HCT116 (cell line): Measurements from ENCODE around the gene AKT3. TPM values are rescaled to one million over a fixed set of nuclear protein-coding genes. Genes with fewer than 3 reads are reported as not detected.

ENCODE experiments used
- ATAC-seq: fragments of 200-7000 bp; cut with Tn5 transposase; 2 replicates; pipeline ENCODE4 v1.9.1; 2020; ENCODE audit warnings: mild to moderate bottlenecking, moderate library complexity
- BruUV-seq: library from RNA; stranded (reverse); fragments of 400-500 nt; replicated peaks from 2 replicates; lab custom pipeline; 2021; lab: Mats Ljungman, UMichigan
- CTCF ChIA-PET: fragments of 300-600 bp; sonication (Branson Sonifier 250); formaldehyde crosslinking; loops from one replicate; lab custom pipeline; 2021; ENCODE audit warnings: antibody characterized with exemption; lab: Charles Lee
- POLR2A ChIA-PET: fragments of 300-600, 350-600 bp; sonication (Branson Sonifier 250); formaldehyde crosslinking; loops from one replicate; lab custom pipeline; 2021; ENCODE audit warnings: antibody characterized with exemption; lab: Charles Lee
- RAD21 ChIA-PET, 2 experiments: fragments of 300-600 bp; sonication (Branson Sonifier 250); formaldehyde crosslinking; loops; one replicate each; lab custom pipeline; 2023; ENCODE audit warnings: low total read pairs in 2 of 2; ENCODE audit not compliant: uncharacterized antibody in 2 of 2, unreplicated experiment in 2 of 2, low non-redundant PET in 1 of 2; lab: Charles Lee
- DNase-seq: peaks from one replicate; pipeline ENCODE4 v3.0.0-alpha.2; 2010; ENCODE audit warnings: low read depth, low spot score
- H2AFZ ChIP-seq: fragments of 200-600 bp; shearing (Covaris generic), sonication (generic); 2 replicates; pipeline ENCODE4 v1.6.1; 2017; ENCODE audit warnings: low read depth, mixed run types, mixed read lengths, antibody characterized with exemption, low read length; ENCODE audit not compliant: poor library complexity, severe bottlenecking
- H3K27ac ChIP-seq: 2 replicates; pipeline ENCODE4 v1.5.1; 2012; ENCODE audit warnings: low read depth, low read length
- H3K27me3 ChIP-seq: fragments of 200-600 bp; sonication (generic); 2 replicates; pipeline ENCODE4 v1.6.1; 2016; ENCODE audit warnings: mixed run types, low read length, mixed read lengths; ENCODE audit not compliant: insufficient read depth
- H3K36me3 ChIP-seq, 2 experiments: fragments of 200-500 bp in 1 of 2; fragments of 200-600 bp in 1 of 2; sonication (Bioruptor generic) in 1 of 2; sonication (generic) in 1 of 2; 2 replicates each; pipeline versions ENCODE4 v1.5.1 to v1.6.1; 2014 to 2016; ENCODE audit warnings: low read length in 2 of 2, inconsistent platforms in 1 of 2, mixed read lengths in 1 of 2, mixed run types in 1 of 2; ENCODE audit not compliant: insufficient read depth in 2 of 2, control insufficient read depth in 1 of 2
- H3K4me1 ChIP-seq, 2 experiments: fragments of 200-600 bp in 1 of 2; sonication (generic) in 1 of 2; 2 replicates each; pipeline versions ENCODE4 v1.5.1 to v1.6.1; 2012 to 2017; ENCODE audit warnings: low read length in 2 of 2, inconsistent platforms in 1 of 2, mild to moderate bottlenecking in 1 of 2, mixed read lengths in 1 of 2, mixed run types in 1 of 2, moderate library complexity in 1 of 2; ENCODE audit not compliant: insufficient read depth in 2 of 2, control insufficient read depth in 1 of 2
- H3K4me2 ChIP-seq: fragments of 200-600 bp; sonication (generic); 2 replicates; pipeline ENCODE4 v1.6.1; 2017; ENCODE audit warnings: mixed run types, low read length, mixed read lengths
- H3K4me3 ChIP-seq, 2 experiments: fragments of 200-600 bp in 1 of 2; sonication (generic) in 1 of 2; replicated peaks in 1 of 2; 2 replicates each; pipeline ENCODE4 v1.5.1; 2011 to 2016; ENCODE audit warnings: low read length in 2 of 2, control low read depth in 1 of 2, low read depth in 1 of 2, mild to moderate bottlenecking in 1 of 2, mixed read lengths in 1 of 2, mixed run types in 1 of 2
- H3K79me2 ChIP-seq: fragments of 200-600 bp; sonication (generic); 2 replicates; pipeline ENCODE4 v1.6.1; 2017; ENCODE audit warnings: mild to moderate bottlenecking, mixed run types, low read length, moderate library complexity, mixed read lengths; ENCODE audit not compliant: insufficient read depth
- H3K9ac ChIP-seq: fragments of 200-600 bp; sonication (generic); 2 replicates; pipeline ENCODE4 v1.6.1; 2016; ENCODE audit warnings: low read length, mixed read lengths
- H3K9me2 ChIP-seq: fragments of 200-600 bp; sonication (generic), shearing (Covaris generic); 2 replicates; pipeline ENCODE4 v1.6.1; 2017; ENCODE audit warnings: mixed run types, mild to moderate bottlenecking, moderate library complexity; ENCODE audit not compliant: insufficient read depth
- H3K9me3 ChIP-seq, 2 experiments: fragments of 200-500 bp in 1 of 2; fragments of 200-600 bp in 1 of 2; sonication (Bioruptor generic) in 1 of 2; sonication (generic) in 1 of 2; 2 replicates each; pipeline ENCODE4 v1.6.1; 2014 to 2017; ENCODE audit warnings: low read length in 2 of 2, mixed read lengths in 2 of 2, inconsistent platforms in 1 of 2, low read depth in 1 of 2, mild to moderate bottlenecking in 1 of 2, mixed run types in 1 of 2, moderate library complexity in 1 of 2; ENCODE audit not compliant: control insufficient read depth in 1 of 2, insufficient read depth in 1 of 2
- H4K20me1 ChIP-seq: fragments of 200-600 bp; sonication (generic), shearing (Covaris generic); 2 replicates; pipeline ENCODE4 v1.6.1; 2017; ENCODE audit warnings: mixed run types, mild to moderate bottlenecking, moderate library complexity; ENCODE audit not compliant: insufficient read depth
- CBX3 ChIP-seq: IDR thresholded peaks from 2 replicates; pipeline ENCODE4 v1.6.1; 2012; ENCODE audit warnings: low read depth
- ELF1 ChIP-seq: IDR thresholded peaks from 2 replicates; pipeline ENCODE4 v1.6.1; 2012; ENCODE audit warnings: low read depth, borderline replicate concordance
- EZH2phosphoT487 ChIP-seq: fragments of 200-600 bp; IDR thresholded peaks from 2 replicates; pipeline ENCODE4 v1.6.1; 2018; ENCODE audit warnings: antibody characterized with exemption, borderline replicate concordance
- POLR2A ChIP-seq: IDR thresholded peaks from 2 replicates; pipeline ENCODE4 v1.7.0; 2011; ENCODE audit warnings: borderline replicate concordance; ENCODE audit not compliant: insufficient read depth, insufficient read length; ENCODE audit errors: extremely low read depth
- POLR2AphosphoS5 ChIP-seq: IDR thresholded peaks from 2 replicates; pipeline ENCODE4 v1.6.1; 2011; ENCODE audit warnings: mild to moderate bottlenecking, low read depth, low read length, moderate library complexity
- RAD21 ChIP-seq: IDR thresholded peaks from 2 replicates; pipeline ENCODE4 v1.6.1; 2012; ENCODE audit warnings: low read depth, mild to moderate bottlenecking
- SIN3A ChIP-seq: IDR thresholded peaks from 2 replicates; pipeline ENCODE4 v1.6.1; 2012; ENCODE audit warnings: low read depth
- SRF ChIP-seq: IDR thresholded peaks from 2 replicates; pipeline ENCODE4 v1.6.1; 2012; ENCODE audit warnings: low read depth
- ZFX ChIP-seq: fragments of 450-650 bp; IDR thresholded peaks from 2 replicates; pipeline ENCODE4 v1.6.1; 2017
- intact Hi-C: fragments of 100-400 bp; cut with micrococcal nuclease; formaldehyde crosslinking; loops from 2 replicates; pipeline ENCODE4 v1.10.0; 2022
- total RNA-seq: library from RNA; stranded (reverse); gene quantifications from one replicate; pipeline ENCODE4 v1.2.1, GENCODE V29; 2021; ENCODE audit not compliant: unreplicated experiment
- TF ChIP-seq, protein P1 (sequence below): IDR thresholded peaks from 2 replicates; pipeline ENCODE4 v1.6.1; 2011; ENCODE audit warnings: mild to moderate bottlenecking, low read length, moderate library complexity; ENCODE audit not compliant: insufficient replicate concordance; ENCODE audit errors: extremely low read depth
- TF ChIP-seq, protein P2 (sequence below): IDR thresholded peaks from 2 replicates; pipeline ENCODE4 v1.6.1; 2012; ENCODE audit warnings: low read depth
- TF ChIP-seq, protein P3 (sequence below): IDR thresholded peaks from 2 replicates; pipeline ENCODE4 v1.6.1; 2012
- TF ChIP-seq, protein P4 (sequence below): IDR thresholded peaks from 2 replicates; pipeline ENCODE4 v1.6.1; 2012
- TF ChIP-seq, protein P5 (sequence below), 3 experiments: fragments of 200-600 bp in 1 of 3; sonication (generic) in 1 of 3; IDR thresholded peaks in 2 of 3; conservative IDR thresholded peaks in 1 of 3; 2 replicates each; pipeline ENCODE4 v1.5.1; 2012 to 2017; ENCODE audit warnings: low read depth in 2 of 3, low read length in 2 of 3, antibody characterized with exemption in 1 of 3, borderline replicate concordance in 1 of 3, control low read depth in 1 of 3, mild to moderate bottlenecking in 1 of 3, mixed read lengths in 1 of 3, mixed run types in 1 of 3, moderate library complexity in 1 of 3; ENCODE audit not compliant: insufficient read depth in 1 of 3

Gene AKT3
- total RNA-seq, 1 experiment from 2014 or later: 0.49 TPM

DNA sequence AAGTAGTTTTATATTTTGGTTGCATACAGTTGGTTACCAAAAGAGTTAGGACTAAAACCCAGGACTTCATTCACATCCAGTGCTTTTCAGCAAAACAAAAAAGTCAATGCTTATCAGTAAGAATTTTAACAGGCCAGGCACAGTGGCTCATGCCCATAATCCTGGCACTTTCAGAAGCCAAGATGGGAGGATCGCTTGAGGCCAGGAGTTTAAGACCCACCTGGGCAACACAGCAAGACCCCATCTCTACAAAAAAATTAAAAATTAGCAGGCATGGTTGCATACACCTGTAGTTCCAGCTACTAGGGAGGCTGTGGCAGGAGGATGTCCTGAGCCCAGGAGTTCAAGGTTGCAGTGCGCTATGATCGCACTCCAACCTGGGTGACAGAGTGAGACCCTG lies 47.3 kb downstream of the AKT3 start:
- BruUV-seq: no TSS peak
- no peaks in the 10 kb centered on the region for H3K79me2 ChIP-seq
- intact Hi-C loops: no loop called here
- POLR2A ChIA-PET: no interaction called here
- no peak overlapping the region for H3K27ac ChIP-seq
- no peaks in the 10 kb centered on the region; a peak in 1 of 4 replicates for H3K4me1 ChIP-seq
- CTCF ChIA-PET: no interaction called here
- H3K27me3 ChIP-seq: peaks cover 4% of the 10 kb centered on the region; the same call in 1 of the 2 replicates
- H3K9ac ChIP-seq: no peak overlapping the region
- no peaks in the 10 kb centered on the region for H3K9me2 ChIP-seq
- RAD21 ChIA-PET: no interaction called here
- no peaks in the 10 kb centered on the region for H3K9me3 ChIP-seq
- no peaks in the 10 kb centered on the region for H3K36me3 ChIP-seq
- no peak overlapping the region for H3K4me3 ChIP-seq
- no peaks in the 10 kb centered on the region for H4K20me1 ChIP-seq
- no peak for DNase-seq
- no peak overlapping the region for H2AFZ ChIP-seq
- ATAC-seq: no peak
- H3K4me2 ChIP-seq: no peak overlapping the region
- TF ChIP-seq POLR2A (no peak), CBX3 (no peak), EZH2phosphoT487 (no peak), RAD21 (no peak), POLR2AphosphoS5 (no peak), SIN3A (no peak), ZFX (no peak), ELF1 (no peak), SRF (no peak)
- TF ChIP-seq, protein P1, sequence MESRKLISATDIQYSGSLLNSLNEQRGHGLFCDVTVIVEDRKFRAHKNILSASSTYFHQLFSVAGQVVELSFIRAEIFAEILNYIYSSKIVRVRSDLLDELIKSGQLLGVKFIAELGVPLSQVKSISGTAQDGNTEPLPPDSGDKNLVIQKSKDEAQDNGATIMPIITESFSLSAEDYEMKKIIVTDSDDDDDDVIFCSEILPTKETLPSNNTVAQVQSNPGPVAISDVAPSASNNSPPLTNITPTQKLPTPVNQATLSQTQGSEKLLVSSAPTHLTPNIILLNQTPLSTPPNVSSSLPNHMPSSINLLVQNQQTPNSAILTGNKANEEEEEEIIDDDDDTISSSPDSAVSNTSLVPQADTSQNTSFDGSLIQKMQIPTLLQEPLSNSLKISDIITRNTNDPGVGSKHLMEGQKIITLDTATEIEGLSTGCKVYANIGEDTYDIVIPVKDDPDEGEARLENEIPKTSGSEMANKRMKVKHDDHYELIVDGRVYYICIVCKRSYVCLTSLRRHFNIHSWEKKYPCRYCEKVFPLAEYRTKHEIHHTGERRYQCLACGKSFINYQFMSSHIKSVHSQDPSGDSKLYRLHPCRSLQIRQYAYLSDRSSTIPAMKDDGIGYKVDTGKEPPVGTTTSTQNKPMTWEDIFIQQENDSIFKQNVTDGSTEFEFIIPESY: no peak
- TF ChIP-seq, protein P2, sequence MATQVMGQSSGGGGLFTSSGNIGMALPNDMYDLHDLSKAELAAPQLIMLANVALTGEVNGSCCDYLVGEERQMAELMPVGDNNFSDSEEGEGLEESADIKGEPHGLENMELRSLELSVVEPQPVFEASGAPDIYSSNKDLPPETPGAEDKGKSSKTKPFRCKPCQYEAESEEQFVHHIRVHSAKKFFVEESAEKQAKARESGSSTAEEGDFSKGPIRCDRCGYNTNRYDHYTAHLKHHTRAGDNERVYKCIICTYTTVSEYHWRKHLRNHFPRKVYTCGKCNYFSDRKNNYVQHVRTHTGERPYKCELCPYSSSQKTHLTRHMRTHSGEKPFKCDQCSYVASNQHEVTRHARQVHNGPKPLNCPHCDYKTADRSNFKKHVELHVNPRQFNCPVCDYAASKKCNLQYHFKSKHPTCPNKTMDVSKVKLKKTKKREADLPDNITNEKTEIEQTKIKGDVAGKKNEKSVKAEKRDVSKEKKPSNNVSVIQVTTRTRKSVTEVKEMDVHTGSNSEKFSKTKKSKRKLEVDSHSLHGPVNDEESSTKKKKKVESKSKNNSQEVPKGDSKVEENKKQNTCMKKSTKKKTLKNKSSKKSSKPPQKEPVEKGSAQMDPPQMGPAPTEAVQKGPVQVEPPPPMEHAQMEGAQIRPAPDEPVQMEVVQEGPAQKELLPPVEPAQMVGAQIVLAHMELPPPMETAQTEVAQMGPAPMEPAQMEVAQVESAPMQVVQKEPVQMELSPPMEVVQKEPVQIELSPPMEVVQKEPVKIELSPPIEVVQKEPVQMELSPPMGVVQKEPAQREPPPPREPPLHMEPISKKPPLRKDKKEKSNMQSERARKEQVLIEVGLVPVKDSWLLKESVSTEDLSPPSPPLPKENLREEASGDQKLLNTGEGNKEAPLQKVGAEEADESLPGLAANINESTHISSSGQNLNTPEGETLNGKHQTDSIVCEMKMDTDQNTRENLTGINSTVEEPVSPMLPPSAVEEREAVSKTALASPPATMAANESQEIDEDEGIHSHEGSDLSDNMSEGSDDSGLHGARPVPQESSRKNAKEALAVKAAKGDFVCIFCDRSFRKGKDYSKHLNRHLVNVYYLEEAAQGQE: no peak
- TF ChIP-seq, protein P3, sequence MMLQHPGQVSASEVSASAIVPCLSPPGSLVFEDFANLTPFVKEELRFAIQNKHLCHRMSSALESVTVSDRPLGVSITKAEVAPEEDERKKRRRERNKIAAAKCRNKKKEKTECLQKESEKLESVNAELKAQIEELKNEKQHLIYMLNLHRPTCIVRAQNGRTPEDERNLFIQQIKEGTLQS: no peak
- TF ChIP-seq, protein P4, sequence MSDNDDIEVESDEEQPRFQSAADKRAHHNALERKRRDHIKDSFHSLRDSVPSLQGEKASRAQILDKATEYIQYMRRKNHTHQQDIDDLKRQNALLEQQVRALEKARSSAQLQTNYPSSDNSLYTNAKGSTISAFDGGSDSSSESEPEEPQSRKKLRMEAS: no peak
- TF ChIP-seq, protein P5, sequence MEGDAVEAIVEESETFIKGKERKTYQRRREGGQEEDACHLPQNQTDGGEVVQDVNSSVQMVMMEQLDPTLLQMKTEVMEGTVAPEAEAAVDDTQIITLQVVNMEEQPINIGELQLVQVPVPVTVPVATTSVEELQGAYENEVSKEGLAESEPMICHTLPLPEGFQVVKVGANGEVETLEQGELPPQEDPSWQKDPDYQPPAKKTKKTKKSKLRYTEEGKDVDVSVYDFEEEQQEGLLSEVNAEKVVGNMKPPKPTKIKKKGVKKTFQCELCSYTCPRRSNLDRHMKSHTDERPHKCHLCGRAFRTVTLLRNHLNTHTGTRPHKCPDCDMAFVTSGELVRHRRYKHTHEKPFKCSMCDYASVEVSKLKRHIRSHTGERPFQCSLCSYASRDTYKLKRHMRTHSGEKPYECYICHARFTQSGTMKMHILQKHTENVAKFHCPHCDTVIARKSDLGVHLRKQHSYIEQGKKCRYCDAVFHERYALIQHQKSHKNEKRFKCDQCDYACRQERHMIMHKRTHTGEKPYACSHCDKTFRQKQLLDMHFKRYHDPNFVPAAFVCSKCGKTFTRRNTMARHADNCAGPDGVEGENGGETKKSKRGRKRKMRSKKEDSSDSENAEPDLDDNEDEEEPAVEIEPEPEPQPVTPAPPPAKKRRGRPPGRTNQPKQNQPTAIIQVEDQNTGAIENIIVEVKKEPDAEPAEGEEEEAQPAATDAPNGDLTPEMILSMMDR (IDR thresholded peaks at IDR 0.05 in 2 of 3, conservative IDR thresholded peaks at IDR 0.05 in 1 of 3; ENCODE audit: borderline replicate concordance in 1 of 3, insufficient read depth in 1 of 3, low read depth in 2 of 3, low read length in 2 of 3): no peak
